HepG2 (cell line): ENCODE data around the gene PLK3. TPM values are rescaled to one million over a fixed set of nuclear protein-coding genes. Genes with fewer than 3 reads are reported as not detected.

Experiments used
- AKAP8 ChIP-seq: sonication (generic); formaldehyde crosslinking; IDR thresholded peaks from 2 replicates; pipeline ENCODE4 v1.5.1; 2020; ENCODE audit warnings: mild to moderate bottlenecking, missing genetic modification reagents
- ARNT2 ChIP-seq: sonication (generic); formaldehyde crosslinking; IDR thresholded peaks from 2 replicates; pipeline ENCODE4 v1.8.0; 2022; ENCODE audit warnings: mild to moderate bottlenecking, low read depth, missing genetic modification reagents, moderate library complexity
- ELF1 ChIP-seq: sonication (generic); formaldehyde crosslinking; IDR thresholded peaks from 2 replicates; pipeline ENCODE4 v1.4.0; 2020; ENCODE audit warnings: missing genetic modification reagents
- KDM1A ChIP-seq: IDR thresholded peaks from 2 replicates; pipeline ENCODE4 v1.6.1; 2016; ENCODE audit warnings: missing compliant biosample characterization
- KDM6A ChIP-seq: IDR thresholded peaks from 2 replicates; pipeline ENCODE4 v1.6.1; 2016; ENCODE audit warnings: low read depth
- MEIS1 ChIP-seq: sonication (generic); formaldehyde crosslinking; IDR thresholded peaks from 2 replicates; pipeline ENCODE4 v1.9.0; 2021; ENCODE audit warnings: mild to moderate bottlenecking, missing genetic modification reagents, moderate library complexity, borderline replicate concordance
- MYNN ChIP-seq: sonication (generic); formaldehyde crosslinking; IDR thresholded peaks from 2 replicates; pipeline ENCODE4 v1.4.0; 2020; ENCODE audit warnings: mild to moderate bottlenecking, low read depth, missing genetic modification reagents
- POLR2G ChIP-seq: fragments of 200-400 bp; formaldehyde crosslinking; IDR thresholded peaks from 2 replicates; pipeline ENCODE4 v1.6.1; 2018; ENCODE audit warnings: mild to moderate bottlenecking, low read depth, low read length, moderate library complexity
- RXRA ChIP-seq: sonication (generic); formaldehyde crosslinking; IDR thresholded peaks from 2 replicates; pipeline ENCODE4 v1.5.1; 2020; ENCODE audit warnings: missing genetic modification reagents
- SIX1 ChIP-seq: sonication (generic); formaldehyde crosslinking; IDR thresholded peaks from 2 replicates; pipeline ENCODE4 v1.4.0; 2020; ENCODE audit warnings: missing genetic modification reagents, borderline replicate concordance
- SNAPC2 ChIP-seq: sonication (generic); formaldehyde crosslinking; IDR thresholded peaks from 2 replicates; pipeline ENCODE4 v1.8.1; 2022; ENCODE audit warnings: mild to moderate bottlenecking, missing genetic modification reagents
- TRIM24 ChIP-seq: sonication (generic); formaldehyde crosslinking; IDR thresholded peaks from 2 replicates; pipeline ENCODE4 v1.8.0; 2022; ENCODE audit warnings: mild to moderate bottlenecking, missing genetic modification reagents
- ZBTB20 ChIP-seq: sonication (generic); formaldehyde crosslinking; IDR thresholded peaks from 2 replicates; pipeline ENCODE4 v1.8.1; 2023; ENCODE audit warnings: missing genetic modification reagents, low read depth, mild to moderate bottlenecking, borderline replicate concordance
- ZKSCAN5 ChIP-seq: sonication (generic); formaldehyde crosslinking; IDR thresholded peaks from 2 replicates; pipeline ENCODE4 v1.5.1; 2020; ENCODE audit warnings: mild to moderate bottlenecking, missing genetic modification reagents
- ZNF17 ChIP-seq: sonication (generic); formaldehyde crosslinking; IDR thresholded peaks from 2 replicates; pipeline ENCODE4 v1.5.0; 2020; ENCODE audit warnings: mild to moderate bottlenecking, missing genetic modification reagents
- ZNF263 ChIP-seq: sonication (generic); formaldehyde crosslinking; IDR thresholded peaks from 2 replicates; pipeline ENCODE4 v1.4.0; 2020; ENCODE audit warnings: missing genetic modification reagents
- ZNF577 ChIP-seq: sonication (generic); formaldehyde crosslinking; IDR thresholded peaks from 2 replicates; pipeline ENCODE4 v1.4.0; 2020; ENCODE audit warnings: mild to moderate bottlenecking, low read depth, missing genetic modification reagents, borderline replicate concordance
- ZNF724P ChIP-seq: sonication (generic); formaldehyde crosslinking; IDR thresholded peaks from 2 replicates; pipeline ENCODE4 v1.8.0; 2022; ENCODE audit warnings: missing genetic modification reagents, borderline replicate concordance
- ZNF737 ChIP-seq: sonication (generic); formaldehyde crosslinking; IDR thresholded peaks from 2 replicates; pipeline ENCODE4 v1.5.0; 2020; ENCODE audit warnings: missing genetic modification reagents, mild to moderate bottlenecking, borderline replicate concordance
- polyA plus RNA-seq, 8 experiments: library from polyadenylated mRNA; depleted of rRNA in 3 of 8; stranded (reverse) in 7 of 8; unstranded in 1 of 8; fragments of >200 nt; fragmentation: Illumina TruSeq in 4 of 8; extraction: Trizol in 4 of 8; gene quantifications; 2 replicates each; pipeline versions ENCODE4 v1.2.1 to v1.2.3, GENCODE V29; 2011 to 2016; ENCODE audit warnings: low read depth in 4 of 8, missing spikeins in 1 of 8, mixed read lengths in 1 of 8; ENCODE audit not compliant: insufficient read depth in 1 of 8
- total RNA-seq, 5 experiments: library from RNA; depleted of rRNA; stranded (reverse); fragments of >200 nt; fragmentation: Illumina TruSeq; extraction: Trizol; gene quantifications; 2 replicates each; pipeline ENCODE4 v1.2.3, GENCODE V29; 2016; ENCODE audit warnings: low read depth in 1 of 5
- TF ChIP-seq, protein P1 (sequence below): sonication (generic); formaldehyde crosslinking; IDR thresholded peaks from 2 replicates; pipeline ENCODE4 v1.4.0; 2020; ENCODE audit warnings: missing genetic modification reagents
- TF ChIP-seq, protein P2 (sequence below): sonication (generic); formaldehyde crosslinking; IDR thresholded peaks from 2 replicates; pipeline ENCODE4 v1.8.0; 2022; ENCODE audit warnings: mild to moderate bottlenecking, missing genetic modification reagents
- TF ChIP-seq, protein P3 (sequence below): sonication (generic); formaldehyde crosslinking; IDR thresholded peaks from 2 replicates; pipeline ENCODE4 v1.5.0; 2020; ENCODE audit warnings: mild to moderate bottlenecking, missing genetic modification reagents
- TF ChIP-seq, protein P4 (sequence below): sonication (generic); formaldehyde crosslinking; IDR thresholded peaks from 2 replicates; pipeline ENCODE4 v1.4.0; 2020; ENCODE audit warnings: missing genetic modification reagents

The PLK3 gene
- total and polyA plus RNA-seq, 2 of the 13 experiments (the other 11 are each of a cell fraction or from before 2014, with no cell fraction given) = 9.8 to 16.9 TPM

DNA sequence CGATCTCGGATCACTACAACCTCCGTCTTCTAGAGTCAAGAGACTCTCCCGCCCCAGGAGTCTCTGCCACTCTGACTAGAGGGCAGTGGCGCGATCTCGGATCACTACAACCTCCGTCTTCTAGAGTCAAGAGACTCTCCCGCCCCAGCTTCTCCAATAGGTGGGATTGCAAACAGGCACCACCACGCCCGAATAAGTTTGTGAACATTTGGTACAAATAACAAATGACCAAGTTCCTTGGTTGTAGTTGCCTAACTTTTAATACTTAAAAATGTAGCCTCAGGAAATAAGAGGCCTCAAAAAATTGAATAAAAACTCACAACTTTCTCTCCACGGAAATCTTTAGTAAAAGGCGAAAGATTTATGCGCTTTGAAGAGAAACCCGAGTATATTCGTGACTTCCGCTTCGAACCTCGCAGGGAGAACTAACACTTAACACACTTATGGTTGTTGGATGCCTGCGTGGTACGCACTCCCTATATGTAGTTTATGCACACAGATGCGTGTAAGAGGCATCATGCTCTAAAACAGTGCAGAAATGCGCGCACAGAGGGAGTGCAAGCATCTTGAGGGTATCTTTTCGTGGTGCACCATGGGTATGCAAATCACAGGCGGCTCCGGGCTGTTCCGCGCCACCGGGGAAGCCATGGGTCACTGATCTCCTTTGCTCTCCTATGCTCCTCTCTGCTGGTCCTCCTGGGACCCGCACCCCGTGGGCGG, 19.6 kb downstream of the PLK3 start (continued):
- TF ChIP-seq, protein P1, sequence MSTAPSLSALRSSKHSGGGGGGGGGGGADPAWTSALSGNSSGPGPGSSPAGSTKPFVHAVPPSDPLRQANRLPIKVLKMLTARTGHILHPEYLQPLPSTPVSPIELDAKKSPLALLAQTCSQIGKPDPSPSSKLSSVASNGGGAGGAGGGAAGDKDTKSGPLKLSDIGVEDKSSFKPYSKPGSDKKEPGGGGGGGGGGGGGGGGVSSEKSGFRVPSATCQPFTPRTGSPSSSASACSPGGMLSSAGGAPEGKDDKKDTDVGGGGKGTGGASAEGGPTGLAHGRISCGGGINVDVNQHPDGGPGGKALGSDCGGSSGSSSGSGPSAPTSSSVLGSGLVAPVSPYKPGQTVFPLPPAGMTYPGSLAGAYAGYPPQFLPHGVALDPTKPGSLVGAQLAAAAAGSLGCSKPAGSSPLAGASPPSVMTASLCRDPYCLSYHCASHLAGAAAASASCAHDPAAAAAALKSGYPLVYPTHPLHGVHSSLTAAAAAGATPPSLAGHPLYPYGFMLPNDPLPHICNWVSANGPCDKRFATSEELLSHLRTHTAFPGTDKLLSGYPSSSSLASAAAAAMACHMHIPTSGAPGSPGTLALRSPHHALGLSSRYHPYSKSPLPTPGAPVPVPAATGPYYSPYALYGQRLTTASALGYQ (CRISPR knock-in tag) = peak; percentile 69; the same call in 1 of the 2 replicates
- no peak for TF ChIP-seq ZNF577 (CRISPR knock-in tag)
- TF ChIP-seq, protein P2, sequence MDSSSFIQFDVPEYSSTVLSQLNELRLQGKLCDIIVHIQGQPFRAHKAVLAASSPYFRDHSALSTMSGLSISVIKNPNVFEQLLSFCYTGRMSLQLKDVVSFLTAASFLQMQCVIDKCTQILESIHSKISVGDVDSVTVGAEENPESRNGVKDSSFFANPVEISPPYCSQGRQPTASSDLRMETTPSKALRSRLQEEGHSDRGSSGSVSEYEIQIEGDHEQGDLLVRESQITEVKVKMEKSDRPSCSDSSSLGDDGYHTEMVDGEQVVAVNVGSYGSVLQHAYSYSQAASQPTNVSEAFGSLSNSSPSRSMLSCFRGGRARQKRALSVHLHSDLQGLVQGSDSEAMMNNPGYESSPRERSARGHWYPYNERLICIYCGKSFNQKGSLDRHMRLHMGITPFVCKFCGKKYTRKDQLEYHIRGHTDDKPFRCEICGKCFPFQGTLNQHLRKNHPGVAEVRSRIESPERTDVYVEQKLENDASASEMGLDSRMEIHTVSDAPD = peak; percentile 54; the same call in 1 of the 2 replicates
- 0 out of 2 replicates have a peak, but pooled peaks have one; percentile 79 for TF ChIP-seq AKAP8 (CRISPR knock-in tag)
- peak; percentile 12; the same call in 1 of the 2 replicates for TF ChIP-seq ZNF737
- no peak; the same call in none of the 2 replicates for TF ChIP-seq RXRA
- peak; percentile 83; the same call in 1 of the 2 replicates for TF ChIP-seq ZBTB20 (CRISPR knock-in tag)
- TF ChIP-seq KDM6A (CRISPR knock-in tag) = no peak
- TF ChIP-seq, protein P3, sequence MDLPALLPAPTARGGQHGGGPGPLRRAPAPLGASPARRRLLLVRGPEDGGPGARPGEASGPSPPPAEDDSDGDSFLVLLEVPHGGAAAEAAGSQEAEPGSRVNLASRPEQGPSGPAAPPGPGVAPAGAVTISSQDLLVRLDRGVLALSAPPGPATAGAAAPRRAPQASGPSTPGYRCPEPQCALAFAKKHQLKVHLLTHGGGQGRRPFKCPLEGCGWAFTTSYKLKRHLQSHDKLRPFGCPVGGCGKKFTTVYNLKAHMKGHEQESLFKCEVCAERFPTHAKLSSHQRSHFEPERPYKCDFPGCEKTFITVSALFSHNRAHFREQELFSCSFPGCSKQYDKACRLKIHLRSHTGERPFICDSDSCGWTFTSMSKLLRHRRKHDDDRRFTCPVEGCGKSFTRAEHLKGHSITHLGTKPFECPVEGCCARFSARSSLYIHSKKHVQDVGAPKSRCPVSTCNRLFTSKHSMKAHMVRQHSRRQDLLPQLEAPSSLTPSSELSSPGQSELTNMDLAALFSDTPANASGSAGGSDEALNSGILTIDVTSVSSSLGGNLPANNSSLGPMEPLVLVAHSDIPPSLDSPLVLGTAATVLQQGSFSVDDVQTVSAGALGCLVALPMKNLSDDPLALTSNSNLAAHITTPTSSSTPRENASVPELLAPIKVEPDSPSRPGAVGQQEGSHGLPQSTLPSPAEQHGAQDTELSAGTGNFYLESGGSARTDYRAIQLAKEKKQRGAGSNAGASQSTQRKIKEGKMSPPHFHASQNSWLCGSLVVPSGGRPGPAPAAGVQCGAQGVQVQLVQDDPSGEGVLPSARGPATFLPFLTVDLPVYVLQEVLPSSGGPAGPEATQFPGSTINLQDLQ = peak; percentile 51; the same call in 1 of the 2 replicates
- peak; percentile 82 for TF ChIP-seq ELF1
- TF ChIP-seq POLR2G = peak; percentile 100
- TF ChIP-seq ZNF724P (CRISPR knock-in tag) = peak; percentile 55; the same call in 1 of the 2 replicates
- TF ChIP-seq ARNT2 (CRISPR knock-in tag) = peak; percentile 42; the same call in 1 of the 2 replicates
- TF ChIP-seq, protein P4, sequence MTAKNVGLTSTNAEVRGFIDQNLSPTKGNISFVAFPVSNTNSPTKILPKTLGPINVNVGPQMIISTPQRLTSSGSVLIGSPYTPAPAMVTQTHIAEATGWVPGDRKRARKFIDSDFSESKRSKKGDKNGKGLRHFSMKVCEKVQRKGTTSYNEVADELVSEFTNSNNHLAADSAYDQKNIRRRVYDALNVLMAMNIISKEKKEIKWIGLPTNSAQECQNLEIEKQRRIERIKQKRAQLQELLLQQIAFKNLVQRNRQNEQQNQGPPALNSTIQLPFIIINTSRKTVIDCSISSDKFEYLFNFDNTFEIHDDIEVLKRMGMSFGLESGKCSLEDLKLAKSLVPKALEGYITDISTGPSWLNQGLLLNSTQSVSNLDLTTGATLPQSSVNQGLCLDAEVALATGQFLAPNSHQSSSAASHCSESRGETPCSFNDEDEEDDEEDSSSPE (CRISPR knock-in tag) = peak; percentile 49; the same call in 1 of the 2 replicates
- no peak for TF ChIP-seq MYNN (CRISPR knock-in tag)
- peak; percentile 100 for TF ChIP-seq SNAPC2 (CRISPR knock-in tag)
- peak; percentile 81 for TF ChIP-seq SIX1
- no peak for TF ChIP-seq ZNF263
- TF ChIP-seq MEIS1 (CRISPR knock-in tag) = 0 out of 2 replicates have a peak, but pooled peaks have one; percentile 45
- no peak for TF ChIP-seq KDM1A (CRISPR knock-in tag)
- 0 out of 2 replicates have a peak, but pooled peaks have one; percentile 33 for TF ChIP-seq ZKSCAN5
- 0 out of 2 replicates have a peak, but pooled peaks have one; percentile 32 for TF ChIP-seq ZNF17 (CRISPR knock-in tag)
- no peak for TF ChIP-seq TRIM24 (CRISPR knock-in tag)
